GM04503 (cell line): Measurements from ENCODE around the gene RPL10A.

Experiments
- DNase-seq: peaks from one replicate; pipeline ENCODE4 v3.0.0-alpha.2; 2012; ENCODE audit warnings: low read depth

The RPL10A gene

DNA sequence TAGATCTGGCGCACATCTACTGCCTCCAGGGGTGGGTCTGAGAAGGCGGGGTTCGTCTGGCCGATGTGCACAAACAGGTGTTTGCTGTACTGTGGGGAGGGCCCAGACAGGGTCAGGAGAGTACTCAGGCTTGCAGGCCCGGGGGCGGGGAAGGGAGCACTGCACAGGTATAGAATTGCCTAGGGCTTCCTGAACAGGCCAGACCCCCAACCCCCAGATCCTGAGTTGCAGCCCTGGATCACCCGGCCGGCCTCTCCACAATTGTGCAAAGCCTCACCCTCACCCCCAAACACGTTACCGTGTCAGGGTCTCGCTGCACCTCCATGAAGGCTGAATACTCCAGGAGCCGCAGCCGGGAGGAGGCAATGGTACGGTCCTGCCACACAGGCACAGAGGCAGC is 7.8 kb downstream of the RPL10A start:
- DNase-seq: no peak

DNA sequence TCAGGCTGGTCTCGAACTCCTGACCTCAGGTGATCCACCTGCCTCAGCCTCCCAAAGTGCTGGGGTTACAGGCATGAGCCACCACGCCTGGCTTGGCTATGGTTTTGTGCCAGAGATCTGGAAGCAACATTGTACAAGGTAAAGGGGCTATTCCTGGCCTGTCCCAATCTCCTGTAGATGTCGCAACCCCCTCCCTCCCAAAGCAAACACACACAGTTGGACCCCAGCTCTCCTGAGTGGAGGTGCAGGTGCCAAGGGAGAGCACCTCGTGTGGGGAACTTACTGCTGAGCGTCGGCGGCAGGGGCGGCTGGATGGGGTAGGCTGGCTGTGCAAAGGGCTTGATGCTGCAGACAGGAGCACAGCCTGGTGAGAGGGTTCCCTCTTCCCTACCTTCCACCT is 8.8 kb downstream of the RPL10A start:
- no peak for DNase-seq

DNA sequence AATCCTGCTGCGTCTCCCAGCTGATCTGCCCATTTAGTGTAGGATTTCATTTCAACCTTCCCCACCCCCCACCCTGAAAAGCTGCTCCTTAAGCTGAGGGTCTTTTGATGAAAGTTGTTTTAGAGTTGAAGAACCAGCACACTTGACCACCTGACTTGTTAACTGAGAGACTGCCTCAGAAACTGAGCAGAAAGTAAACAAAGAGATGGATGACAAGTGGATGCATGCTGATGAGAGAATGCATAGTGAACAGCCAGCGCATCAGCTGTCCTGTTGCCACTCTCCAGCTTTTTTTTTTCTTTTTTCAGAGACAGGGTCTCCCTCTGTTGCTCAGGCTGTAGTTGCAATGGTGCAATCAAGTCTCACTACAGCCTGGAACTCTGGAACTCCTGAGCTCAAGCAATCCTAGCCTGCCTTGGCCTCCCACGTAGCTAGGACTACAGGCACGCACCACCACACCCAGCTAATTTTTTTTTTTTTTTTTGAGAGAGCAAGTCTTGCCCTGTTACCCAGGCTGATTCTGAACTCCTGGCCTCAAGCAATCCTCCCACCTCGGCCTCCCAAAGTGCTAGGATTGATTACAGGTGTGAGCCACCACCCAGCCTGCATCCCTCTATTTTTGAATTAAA is 9.5 kb downstream of the RPL10A start:
- no peak for DNase-seq

DNA sequence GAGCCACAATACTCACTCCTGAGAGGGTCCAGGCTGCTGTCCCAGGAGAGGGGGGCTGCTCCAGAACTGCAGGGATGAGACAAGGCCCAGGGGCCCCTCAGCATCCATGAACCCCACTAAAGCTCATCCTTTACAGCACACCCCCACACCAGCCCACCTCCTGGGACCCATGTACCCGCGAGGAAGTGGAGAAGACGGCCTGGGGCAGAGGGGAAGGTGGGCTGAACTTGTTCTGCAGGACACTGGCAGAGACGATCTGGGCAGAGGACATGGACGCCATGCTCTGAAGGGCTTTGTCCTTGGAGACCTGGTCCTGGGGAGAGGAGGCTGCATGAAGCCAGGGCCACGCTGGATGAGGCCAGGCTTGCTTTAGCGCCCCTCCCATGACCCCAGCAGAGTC is 10.1 kb downstream of the RPL10A start:
- DNase-seq: no peak

DNA sequence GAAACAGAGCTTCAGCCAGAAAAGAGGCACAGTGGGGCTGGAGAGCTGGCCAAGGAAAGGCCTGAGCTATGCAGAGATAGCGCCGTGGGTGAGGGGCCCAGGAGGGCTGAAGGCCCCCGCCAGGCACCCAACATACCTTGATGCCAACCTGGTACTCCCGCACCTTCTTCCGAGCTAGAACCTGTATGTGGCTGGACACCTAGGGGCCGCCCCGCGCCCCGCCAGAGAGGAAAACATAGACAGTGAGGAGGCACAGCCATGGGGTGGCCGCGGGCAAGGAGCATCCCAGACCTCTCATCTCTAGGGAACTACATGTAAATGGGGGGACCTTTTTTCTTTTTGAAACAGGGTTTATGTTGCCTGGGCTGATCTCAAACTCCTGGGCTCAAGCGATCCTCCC is 12.0 kb downstream of the RPL10A start:
- no peak for DNase-seq

DNA sequence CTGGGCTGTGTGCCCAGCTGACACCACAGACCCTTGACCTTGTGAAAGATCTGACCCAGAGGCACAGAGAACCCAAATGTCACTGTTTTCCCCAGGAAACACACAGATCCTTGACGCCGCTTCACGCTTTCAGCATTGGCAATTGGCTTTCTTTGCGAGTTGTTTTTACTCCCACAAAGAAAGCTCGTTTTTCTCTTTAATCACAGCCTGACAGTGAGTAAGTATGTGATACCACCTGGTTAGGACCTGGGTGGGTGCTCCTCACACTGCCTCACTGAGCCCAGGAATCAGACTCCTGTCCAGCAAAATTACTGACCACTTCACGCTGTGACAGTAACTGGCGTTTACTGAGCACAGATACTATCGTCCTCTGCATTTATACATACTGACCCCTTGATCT is 13.0 kb downstream of the RPL10A start:
- no peak for DNase-seq

GRCh38 chr6:35483062-35483461 is 14.9 kb downstream of the RPL10A start:
- no peak for DNase-seq

DNA sequence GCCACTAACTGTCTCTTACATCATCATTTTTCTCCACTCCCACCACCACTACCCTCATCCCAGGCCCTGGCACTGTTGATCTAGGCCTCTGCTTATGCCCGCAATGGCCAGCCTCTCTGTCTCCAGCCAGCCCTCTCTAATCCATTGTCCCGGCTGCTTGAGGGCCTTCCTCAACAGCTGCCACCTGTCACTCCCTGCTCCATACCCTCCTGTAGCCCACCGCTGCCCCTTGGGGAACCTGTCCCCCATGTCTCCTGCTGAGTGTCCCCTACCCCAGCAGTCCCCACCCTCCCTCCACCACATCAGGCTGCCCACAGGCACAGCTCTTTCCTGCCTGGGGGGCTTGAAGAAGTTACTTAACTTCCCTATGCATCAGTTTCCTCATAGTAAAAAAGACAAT is 15.3 kb downstream of the RPL10A start:
- DNase-seq: no peak

DNA sequence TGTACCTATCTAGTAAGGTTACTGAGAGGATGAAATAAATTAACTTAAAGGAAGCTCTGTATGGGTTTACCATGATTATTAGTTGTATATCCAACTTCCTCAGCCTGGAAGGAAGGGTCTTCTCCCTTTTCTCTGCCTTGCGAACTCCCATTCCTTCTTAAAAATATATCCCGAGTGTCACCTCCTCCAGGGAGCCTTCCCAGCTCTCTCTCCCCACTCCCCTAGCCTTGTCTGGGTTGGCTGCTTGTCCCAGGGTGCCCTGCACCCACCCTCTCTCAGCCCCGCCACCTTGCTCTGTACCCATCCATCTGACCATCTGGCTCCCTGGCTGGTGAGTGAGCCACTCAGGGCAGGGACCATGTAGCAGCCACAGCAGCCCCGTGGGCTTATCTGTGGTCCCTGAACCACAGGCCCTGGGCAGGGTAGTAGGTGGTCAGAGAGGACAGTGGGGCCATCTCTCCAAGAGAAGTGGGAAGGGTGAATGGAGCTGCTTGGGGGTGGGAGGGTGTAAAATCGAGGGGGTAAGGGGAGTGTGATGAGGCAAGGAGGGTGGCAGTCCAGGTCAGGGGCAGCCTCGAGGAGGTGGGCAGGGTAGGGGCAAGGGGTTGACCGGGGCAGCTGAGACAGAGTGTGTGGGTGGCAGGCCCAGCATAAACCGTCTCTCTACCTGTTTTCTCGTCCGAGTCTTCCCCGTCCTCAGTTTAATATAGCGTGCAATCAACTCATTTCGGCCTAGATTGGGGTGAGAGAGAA is 15.9 kb downstream of the RPL10A start:
- no peak for DNase-seq

GRCh38 chr6:35484921-35485392 is 16.8 kb downstream of the RPL10A start:
- DNase-seq: no peak

DNA sequence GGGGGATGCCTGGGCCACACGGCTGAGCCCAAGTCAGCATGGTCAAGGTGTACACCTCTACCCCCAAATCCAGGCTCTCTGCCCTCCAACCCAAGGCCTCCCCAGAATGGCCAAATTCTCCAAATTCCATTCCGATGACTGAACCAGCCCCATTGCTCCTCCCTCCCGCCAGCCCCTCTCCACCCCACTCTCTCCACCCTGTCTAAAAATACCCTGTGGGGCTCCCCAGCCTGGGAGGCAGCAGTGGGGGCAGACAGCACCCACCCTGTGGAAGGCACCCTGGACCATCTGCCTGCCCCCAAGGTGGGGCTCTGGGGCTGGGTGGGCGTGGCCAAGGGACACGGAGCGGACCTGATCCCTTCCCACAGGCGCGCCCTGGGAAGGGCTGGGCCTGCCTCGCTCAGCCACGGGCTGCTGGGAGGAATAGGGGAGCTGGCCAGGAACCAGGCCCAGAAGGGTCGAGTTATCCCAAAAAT is 17.2 kb downstream of the RPL10A start:
- DNase-seq: no peak

DNA sequence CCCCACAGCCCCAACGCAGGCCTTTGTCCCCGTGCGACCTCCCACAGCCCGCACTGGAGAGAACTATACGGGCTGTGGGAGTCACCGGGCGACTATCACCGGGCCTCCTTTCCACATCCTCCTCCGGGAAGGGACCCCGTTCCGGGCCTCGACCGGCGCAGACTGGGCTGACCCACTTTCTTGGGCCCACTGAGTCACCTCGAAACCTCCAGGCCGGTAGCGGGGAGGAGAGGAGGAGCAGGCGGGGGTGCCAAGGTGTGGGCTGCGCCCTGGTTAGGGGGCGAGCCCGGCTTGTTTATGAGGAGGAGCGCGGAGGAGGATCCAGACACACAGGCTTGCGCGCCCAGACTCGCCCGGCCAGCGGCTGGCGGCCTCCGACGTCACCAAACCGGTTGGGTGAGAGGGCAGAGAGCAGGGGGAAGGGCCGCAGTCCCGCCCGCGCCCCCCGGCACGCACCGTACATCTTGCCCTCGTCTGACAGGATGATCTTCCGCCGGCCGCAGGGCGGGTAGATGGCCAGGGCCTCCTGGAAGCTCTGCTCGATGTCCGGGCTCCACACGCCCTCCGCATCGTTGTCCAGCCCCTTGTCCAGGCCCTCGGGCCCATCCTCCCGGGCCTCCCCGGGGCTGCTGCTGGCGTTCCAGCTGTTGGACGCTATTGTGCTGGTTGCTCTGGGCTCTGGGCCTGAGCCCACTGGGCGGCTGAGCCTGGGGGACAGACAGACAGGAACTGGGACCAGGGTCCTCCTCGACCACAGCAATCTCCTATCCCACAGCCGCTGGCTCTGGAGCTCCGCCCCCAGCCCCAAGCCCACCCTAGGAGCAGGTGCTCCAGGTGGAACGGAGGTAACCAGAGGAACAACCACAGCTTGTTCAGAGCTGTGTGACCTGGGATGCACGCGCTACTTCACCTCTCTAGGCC is 18.1 kb downstream of the RPL10A start:
- no peak for DNase-seq

- DNase-seq: no peak
These were observed 19.7 kb downstream of the RPL10A start for GRCh38 chr6:35487658-35488516.

GRCh38 chr6:35488517-35488862 is 20.3 kb downstream of the RPL10A start:
- DNase-seq: no peak

GRCh38 chr6:35489066-35489465 is 20.9 kb downstream of the RPL10A start:
- no peak for DNase-seq

GRCh38 chr6:35489995-35490791 is 22.0 kb downstream of the RPL10A start:
- DNase-seq: no peak

DNA sequence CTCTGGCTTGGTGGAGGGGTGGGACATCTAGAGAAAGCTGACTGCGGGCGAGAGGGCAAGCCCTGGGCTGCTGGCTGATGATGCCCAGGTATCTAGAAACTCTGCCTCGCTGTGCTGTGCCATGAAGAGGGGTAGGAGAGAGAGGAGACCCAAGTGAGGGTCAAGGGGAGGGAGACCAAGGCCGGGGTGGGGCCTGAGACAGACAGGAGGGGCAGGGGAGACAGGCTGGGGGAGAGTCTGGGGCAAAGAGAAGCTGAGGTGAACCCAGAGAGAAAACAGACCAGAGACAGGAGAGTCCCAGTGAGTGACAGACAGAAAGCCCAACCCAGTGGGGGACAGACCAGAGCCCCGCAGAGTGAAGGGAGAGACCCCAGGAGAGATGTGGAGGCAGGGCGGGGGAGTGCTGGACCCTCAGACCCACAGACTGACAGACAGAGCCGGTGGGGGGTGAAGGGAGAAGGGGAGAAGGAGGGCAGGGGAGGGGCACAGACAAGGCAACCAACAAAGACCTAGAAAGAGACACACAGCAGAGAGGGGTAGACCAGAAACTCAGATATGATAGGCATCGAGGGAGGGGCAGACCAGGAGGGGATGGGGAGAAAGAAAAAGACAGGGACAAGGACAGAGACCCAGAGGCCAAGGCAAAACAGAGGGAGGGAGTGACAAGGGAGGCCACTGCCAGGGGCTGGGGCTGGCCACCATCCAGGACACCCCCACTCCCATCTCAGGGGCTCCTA is 22.8 kb downstream of the RPL10A start:
- DNase-seq: no peak

DNA sequence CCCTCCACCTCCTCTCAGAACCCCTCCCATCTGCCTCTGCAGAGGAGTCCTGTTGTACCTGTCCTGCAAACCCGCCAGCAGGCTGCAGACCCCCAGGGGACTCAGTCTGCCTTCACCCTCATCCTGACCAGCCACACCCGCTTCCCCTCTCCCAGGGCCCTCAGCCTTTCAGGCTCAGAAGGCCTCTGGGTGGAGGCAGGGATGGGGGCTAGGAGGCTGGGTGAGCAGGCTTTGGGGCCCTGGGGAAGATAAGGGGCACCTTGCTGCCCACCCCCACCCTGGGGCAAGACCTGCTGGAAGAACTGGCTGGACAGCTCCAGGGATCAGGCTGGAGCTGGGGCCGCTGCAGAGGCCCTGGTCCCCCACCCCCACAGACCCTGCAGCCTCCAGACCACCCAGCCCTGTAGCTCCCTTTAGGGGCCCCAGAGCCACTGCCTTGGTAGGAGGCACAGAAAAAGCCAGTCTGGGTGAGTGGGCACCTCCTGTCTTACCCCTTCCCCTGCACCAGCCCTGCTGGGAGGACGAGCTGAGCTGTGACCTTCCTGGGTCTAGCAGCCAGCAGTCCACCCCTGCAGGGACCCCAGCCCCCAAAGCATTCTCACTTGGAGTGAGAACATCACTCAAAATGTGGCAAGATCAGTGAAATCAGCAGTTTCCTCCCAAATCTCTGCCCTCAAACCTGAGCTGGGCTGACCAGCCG is 23.5 kb downstream of the RPL10A start:
- no peak for DNase-seq

- DNase-seq: no peak
These were observed 24.2 kb downstream of the RPL10A start for GRCh38 chr6:35492258-35492973.
